ENCODE measurements around the gene NUP188. TPM values are rescaled to one million over a fixed set of nuclear protein-coding genes. Genes with fewer than 3 reads are reported as not detected.
A peak's percentile ranks its signal among the peaks of the same experiment; 100 is the strongest.

Gene NUP188
- total RNA-seq, 4 donors from 2014 or later: 18.0 to 79.3 (median 38.4) TPM

GRCh38 chr9:128979111-128979510 is 31.6 kb downstream of the NUP188 start:
- Histone ChIP-seq H3K4me3 (no peak overlapping the region), H3K9me3 (no peaks in the 10 kb centered on the region), H3K36me3 (peaks cover 0 to 68% (median 31%) of the 10 kb centered on the region in 4 donors), H3K27me3 (no peaks in the 10 kb centered on the region), H3K4me1 (no peaks in the 10 kb centered on the region), H3K27ac (no peak overlapping the region)
- in situ Hi-C loops (cut with MboI; ENCODE audit: low pct_ligation_motif_present in 1 of 4, low pct_unique_long_range_greater_than_20kb in 1 of 4, low sequenced_read_pairs in 3 of 4): loop anchor here in 1 of 4 donors (25.0 kb wide), 1 partner anchor 367 kb away; no protein-coding TSS in a partner anchor
- no peak for DNase-seq
- 94 to 100% methylated on average over 3 of the region's 3 CpGs for WGBS, 2 donors (ENCODE audit: low coverage in 1 of 2)
- intact Hi-C loops (cut with DNase I; ENCODE audit: low total_unique reads): no loop called here
- TF ChIP-seq, protein P1, sequence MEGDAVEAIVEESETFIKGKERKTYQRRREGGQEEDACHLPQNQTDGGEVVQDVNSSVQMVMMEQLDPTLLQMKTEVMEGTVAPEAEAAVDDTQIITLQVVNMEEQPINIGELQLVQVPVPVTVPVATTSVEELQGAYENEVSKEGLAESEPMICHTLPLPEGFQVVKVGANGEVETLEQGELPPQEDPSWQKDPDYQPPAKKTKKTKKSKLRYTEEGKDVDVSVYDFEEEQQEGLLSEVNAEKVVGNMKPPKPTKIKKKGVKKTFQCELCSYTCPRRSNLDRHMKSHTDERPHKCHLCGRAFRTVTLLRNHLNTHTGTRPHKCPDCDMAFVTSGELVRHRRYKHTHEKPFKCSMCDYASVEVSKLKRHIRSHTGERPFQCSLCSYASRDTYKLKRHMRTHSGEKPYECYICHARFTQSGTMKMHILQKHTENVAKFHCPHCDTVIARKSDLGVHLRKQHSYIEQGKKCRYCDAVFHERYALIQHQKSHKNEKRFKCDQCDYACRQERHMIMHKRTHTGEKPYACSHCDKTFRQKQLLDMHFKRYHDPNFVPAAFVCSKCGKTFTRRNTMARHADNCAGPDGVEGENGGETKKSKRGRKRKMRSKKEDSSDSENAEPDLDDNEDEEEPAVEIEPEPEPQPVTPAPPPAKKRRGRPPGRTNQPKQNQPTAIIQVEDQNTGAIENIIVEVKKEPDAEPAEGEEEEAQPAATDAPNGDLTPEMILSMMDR (IDR thresholded peaks at IDR 0.05): no peak
- TF ChIP-seq POLR2A (IDR thresholded peaks at IDR 0.05) (no peak), POLR2AphosphoS5 (IDR thresholded peaks at IDR 0.05) (no peak), EP300 (IDR thresholded peaks at IDR 0.05; ENCODE audit: low read depth) (no peak)

GRCh38 chr9:128983536-128983935 is 36.0 kb downstream of the NUP188 start:
- no peak overlapping the region for H3K4me3 ChIP-seq
- WGBS, 2 donors (ENCODE audit: low coverage in 1 of 2): 95 to 98% methylated on average over 6 to 8 of the region's 8 CpGs
- H3K4me1 ChIP-seq: no peaks in the 10 kb centered on the region
- TF ChIP-seq, protein P1 (IDR thresholded peaks at IDR 0.05): no peak
- TF ChIP-seq POLR2AphosphoS5 (IDR thresholded peaks at IDR 0.05) (no peak), POLR2A (IDR thresholded peaks at IDR 0.05) (no peak), EP300 (IDR thresholded peaks at IDR 0.05; ENCODE audit: low read depth) (no peak)
- in situ Hi-C loops (cut with MboI; ENCODE audit: low pct_ligation_motif_present in 1 of 4, low pct_unique_long_range_greater_than_20kb in 1 of 4, low sequenced_read_pairs in 3 of 4) (loop anchor here in 1 of 4 donors (25.0 kb wide), 1 partner anchor 371 kb away; no protein-coding TSS in a partner anchor), intact Hi-C loops (cut with DNase I; ENCODE audit: low total_unique reads) (no loop called here)
- no peaks in the 10 kb centered on the region for H3K9me3 ChIP-seq
- no peaks in the 10 kb centered on the region for H3K27me3 ChIP-seq
- peaks cover 0 to 67% (median 29%) of the 10 kb centered on the region in 4 donors for H3K36me3 ChIP-seq
- no peak overlapping the region for H3K27ac ChIP-seq
- no peak for DNase-seq

- no peaks in the 10 kb centered on the region for H3K9me3 ChIP-seq
- no peak for DNase-seq
- intact Hi-C loops (cut with DNase I; ENCODE audit: low total_unique reads) (no loop called here), in situ Hi-C loops (cut with MboI; ENCODE audit: low pct_ligation_motif_present in 1 of 4, low pct_unique_long_range_greater_than_20kb in 1 of 4, low sequenced_read_pairs in 3 of 4) (loop anchor here in 1 of 4 donors (25.0 kb wide), 1 partner anchor 374 kb away; no protein-coding TSS in a partner anchor)
- WGBS, 2 donors (ENCODE audit: low coverage in 1 of 2): 93 to 100% methylated on average over 1 to 5 of the region's 5 CpGs
- peaks cover 0 to 45% (median 17%) of the 10 kb centered on the region in 4 donors for H3K36me3 ChIP-seq
- no peaks in the 10 kb centered on the region for H3K4me1 ChIP-seq
- TF ChIP-seq POLR2A (IDR thresholded peaks at IDR 0.05): no peak
- TF ChIP-seq, protein P1 (IDR thresholded peaks at IDR 0.05): no peak
- TF ChIP-seq EP300 (IDR thresholded peaks at IDR 0.05; ENCODE audit: low read depth): no peak
- TF ChIP-seq POLR2AphosphoS5 (IDR thresholded peaks at IDR 0.05): no peak
- no peak overlapping the region for H3K4me3 ChIP-seq
- H3K27me3 ChIP-seq: no peaks in the 10 kb centered on the region
- no peak overlapping the region for H3K27ac ChIP-seq
Measured at GRCh38 chr9:128986671-128987070, 39.2 kb downstream of the NUP188 start.

- H3K4me1 ChIP-seq: no peaks in the 10 kb centered on the region
- intact Hi-C loops (cut with DNase I; ENCODE audit: low total_unique reads) (no loop called here), in situ Hi-C loops (cut with MboI; ENCODE audit: low pct_ligation_motif_present in 1 of 4, low pct_unique_long_range_greater_than_20kb in 1 of 4, low sequenced_read_pairs in 3 of 4) (loop anchor here in 1 of 4 donors (25.0 kb wide), 1 partner anchor 376 kb away; no protein-coding TSS in a partner anchor)
- peak overlapping the region in 1 of 4 donors; percentile 2 for H3K27ac ChIP-seq
- no peak overlapping the region for H3K4me3 ChIP-seq
- 83 to 98% methylated on average over 5 of the region's 5 CpGs for WGBS, 2 donors (ENCODE audit: low coverage in 1 of 2)
- no peak for DNase-seq
- no peaks in the 10 kb centered on the region for H3K9me3 ChIP-seq
- no peak for TF ChIP-seq EP300 (IDR thresholded peaks at IDR 0.05; ENCODE audit: low read depth)
- peak in 1 of 3 donors; percentile 29 for TF ChIP-seq POLR2AphosphoS5 (IDR thresholded peaks at IDR 0.05)
- peaks cover 0 to 33% (median 14%) of the 10 kb centered on the region in 4 donors for H3K36me3 ChIP-seq
- H3K27me3 ChIP-seq: no peaks in the 10 kb centered on the region
Measured at GRCh38 chr9:128987805-128988204, 40.3 kb downstream of the NUP188 start.

All from transverse colon (tissue), 4 donors.